ENCODE data around the gene SLC9C1.

SLC9C1 gene

GRCh38 chr3:112101916-112102315 lies 192.1 kb downstream of the SLC9C1 start:
- DNase-seq, result no peak

- no peak for DNase-seq
These were observed 196.6 kb downstream of the SLC9C1 start for GRCh38 chr3:112097378-112097777.

- no peak for DNase-seq
These were observed 197.8 kb downstream of the SLC9C1 start for GRCh38 chr3:112096176-112096575.

GRCh38 chr3:112095731-112096130 lies 198.3 kb downstream of the SLC9C1 start:
- DNase-seq, result no peak

GRCh38 chr3:112093180-112093522 lies 200.9 kb downstream of the SLC9C1 start:
- DNase-seq, result no peak

GRCh38 chr3:112092496-112093179 lies 201.4 kb downstream of the SLC9C1 start:
- DNase-seq, result no peak

- DNase-seq, result no peak
These were observed 203.0 kb downstream of the SLC9C1 start for GRCh38 chr3:112090887-112091586.
